HT1080 (cell line): ENCODE measurements around the gene LMOD1. TPM values are rescaled to one million over a fixed set of nuclear protein-coding genes. Genes with fewer than 3 reads are reported as not detected.
"Not testable (repeated sequence)": the region's sequence is repeated elsewhere in the genome, so short reads cannot be mapped to it uniquely, and the experiment has no call there.

Experiments
- DNase-seq: peaks from one replicate; pipeline ENCODE4 v3.0.0-alpha.2; 2015; ENCODE audit warnings: low read depth
- total RNA-seq: library from RNA; depleted of rRNA; stranded (reverse); fragments of >200 nt; shearing (Covaris generic); gene quantifications from 2 replicates; pipeline ENCODE4 v1.2.3, GENCODE V29; 2014

The LMOD1 gene
- total RNA-seq, 1 experiment from 2014 or later: not detected

- DNase-seq: no peak
Measured at GRCh38 chr1:201949491-201949890, 3.1 kb upstream of the LMOD1 start.

GRCh38 chr1:201947697-201948008 is 1.3 kb upstream of the LMOD1 start:
- DNase-seq: no peak

GRCh38 chr1:201945863-201946223 is 505 bp downstream of the LMOD1 start:
- DNase-seq: no peak

GRCh38 chr1:201945157-201945556 is 1.2 kb downstream of the LMOD1 start:
- DNase-seq: no peak

- no peak for DNase-seq
Measured at GRCh38 chr1:201944639-201945038, 1.7 kb downstream of the LMOD1 start.

GRCh38 chr1:201944002-201944401 is 2.3 kb downstream of the LMOD1 start:
- DNase-seq: no peak

GRCh38 chr1:201942129-201942495 is 4.2 kb downstream of the LMOD1 start:
- DNase-seq: no peak

- no peak for DNase-seq
Measured at GRCh38 chr1:201941420-201942128, 4.8 kb downstream of the LMOD1 start.

GRCh38 chr1:201940316-201940715 is 6.0 kb downstream of the LMOD1 start:
- not testable (repeated sequence) for DNase-seq

GRCh38 chr1:201939574-201939973 is 6.8 kb downstream of the LMOD1 start:
- DNase-seq: no peak

GRCh38 chr1:201939148-201939547 is 7.2 kb downstream of the LMOD1 start:
- no peak for DNase-seq

- no peak for DNase-seq
Measured at GRCh38 chr1:201938440-201939035, 7.8 kb downstream of the LMOD1 start.

- peak; percentile 84 for DNase-seq
Measured at GRCh38 chr1:201937624-201938213, 8.6 kb downstream of the LMOD1 start.

GRCh38 chr1:201933840-201934430 is 12.4 kb downstream of the LMOD1 start:
- peak; percentile 46 for DNase-seq

- DNase-seq: no peak
Measured at GRCh38 chr1:201930803-201931202, 15.5 kb downstream of the LMOD1 start.

GRCh38 chr1:201930137-201930536 is 16.2 kb downstream of the LMOD1 start:
- no peak for DNase-seq

- no peak for DNase-seq
Measured at GRCh38 chr1:201928266-201928665, 18.1 kb downstream of the LMOD1 start.

GRCh38 chr1:201925981-201926645 is 20.2 kb downstream of the LMOD1 start:
- no peak for DNase-seq

GRCh38 chr1:201925301-201925567 is 21.1 kb downstream of the LMOD1 start:
- no peak for DNase-seq

- no peak for DNase-seq
Measured at GRCh38 chr1:201921952-201922558, 24.3 kb downstream of the LMOD1 start.

GRCh38 chr1:201918343-201918742 is 28.0 kb downstream of the LMOD1 start:
- DNase-seq: no peak
